Measurements from ENCODE around the gene APBB2. TPM values are rescaled to one million over a fixed set of nuclear protein-coding genes. Genes with fewer than 3 reads are reported as not detected.

APBB2 gene
- total and polyA plus RNA-seq, 2 of the 4 experiments (the other 2 are of a cell fraction) = 47.9 to 75.5 TPM

- Histone ChIP-seq H3K14ac (replicated peaks; ENCODE audit: low read depth, low read length) (no peak overlapping the region), H2BK20ac (ENCODE audit: low read depth, low read length) (no peak overlapping the region), H2BK5ac (ENCODE audit: low read depth, low read length, poor library complexity, severe bottlenecking) (no peak overlapping the region), H3K4ac (ENCODE audit: low read depth, low read length) (no peak overlapping the region), H3K23ac (ENCODE audit: low read depth, low read length) (no peak overlapping the region), H3K4me3 (ENCODE audit: insufficient read depth, low read depth, low read length) (no peak overlapping the region), H4K8ac (ENCODE audit: low read depth in 2 of 2, low read length in 2 of 2) (no peak overlapping the region), H3K9ac (ENCODE audit: low read depth, low read length) (no peak overlapping the region), H4K91ac (ENCODE audit: insufficient read depth, low read depth, low read length) (no peak overlapping the region), H3K4me1 (ENCODE audit: control insufficient read depth, insufficient read depth, low read length) (no peaks in the 10 kb centered on the region), H4K5ac (ENCODE audit: low read depth, low read length) (no peak overlapping the region), H2AK5ac (ENCODE audit: low read depth, low read length) (no peak overlapping the region), H2AFZ (replicated peaks; ENCODE audit: low read length, poor library complexity) (no peak overlapping the region), H3K9me1 (ENCODE audit: insufficient read depth, low read length) (no peaks in the 10 kb centered on the region; the same call in 1 of the 2 replicates), H2BK120ac (ENCODE audit: low read depth, low read length) (no peak overlapping the region), H3K27me3 (ENCODE audit: control insufficient read depth, insufficient read depth, low read length) (peaks cover 2% of the 10 kb centered on the region; the same call in 1 of the 2 replicates), H3K9me3 (ENCODE audit: control insufficient read depth, insufficient read depth, low read length) (no peaks in the 10 kb centered on the region), H3K36me3 (ENCODE audit: control insufficient read depth, insufficient read depth, low read length) (no peaks in the 10 kb centered on the region), H3K79me1 (ENCODE audit: low read depth in 1 of 2, low read length in 2 of 2) (no peaks in the 10 kb centered on the region), H3K56ac (ENCODE audit: extremely low read depth, insufficient read depth, low read length) (no peak overlapping the region), H3K18ac (ENCODE audit: low read depth, low read length) (no peak overlapping the region), H2BK15ac (ENCODE audit: low read depth, low read length) (no peak overlapping the region), H3K4me2 (ENCODE audit: low read depth, low read length) (no peak overlapping the region), H3K27ac (ENCODE audit: insufficient read depth, low read length) (no peak overlapping the region), H2AK9ac (replicated peaks; ENCODE audit: low read depth, low read length, poor library complexity) (no peak overlapping the region), H4K20me1 (ENCODE audit: insufficient read depth, low read length) (no peaks in the 10 kb centered on the region)
- TF ChIP-seq CHD1 (IDR thresholded peaks at IDR 0.05; ENCODE audit: low read depth, low read length) (no peak), POLR2A (IDR thresholded peaks at IDR 0.05; ENCODE audit: low read depth, low read length) (no peak), RFX5 (IDR thresholded peaks at IDR 0.05; ENCODE audit: low read depth, low read length) (no peak), MXI1 (IDR thresholded peaks at IDR 0.05; ENCODE audit: borderline replicate concordance, low read depth, low read length) (no peak), CEBPB (IDR thresholded peaks at IDR 0.05; ENCODE audit: low read depth, low read length) (no peak), RCOR1 (IDR thresholded peaks at IDR 0.05; ENCODE audit: insufficient replicate concordance, low read length) (no peak), BHLHE40 (IDR thresholded peaks at IDR 0.05; ENCODE audit: low read depth, low read length) (no peak), FOS (IDR thresholded peaks at IDR 0.05; ENCODE audit: low read depth, low read length) (no peak), ELK1 (IDR thresholded peaks at IDR 0.05; ENCODE audit: borderline replicate concordance, low read depth, low read length) (no peak), NFE2L2 (IDR thresholded peaks at IDR 0.05; ENCODE audit: low read depth, low read length) (no peak), USF2 (IDR thresholded peaks at IDR 0.05; ENCODE audit: low read depth, low read length) (no peak), MAFK (IDR thresholded peaks at IDR 0.05; ENCODE audit: low read depth, low read length) (no peak), CTCF (conservative IDR thresholded peaks at IDR 0.05; ENCODE audit: low read depth, low read length) (no peak), MAZ (IDR thresholded peaks at IDR 0.05; ENCODE audit: borderline replicate concordance, low read depth, low read length) (no peak), RAD21 (IDR thresholded peaks at IDR 0.05; ENCODE audit: low read length) (no peak)
- ATAC-seq (ENCODE audit: low read depth) = no peak
- POLR2A ChIA-PET (ENCODE audit: unreplicated experiment) = no interaction called here
- WGBS, 2 experiments (ENCODE audit: extremely low coverage in 2 of 2, insufficient read length in 1 of 2) = no CpG with 5 or more reads among the region's 4 CpGs
- DNase-seq = no peak
- dilution Hi-C loops (cut with HindIII; ENCODE audit: low sequenced_read_pairs, unreplicated experiment) (no loop called here), intact Hi-C loops (cut with micrococcal nuclease) (no loop called here), in situ Hi-C loops (cut with MboI; ENCODE audit: low sequenced_read_pairs) (no loop called here)
- CTCF ChIA-PET = interaction anchor here (1.1 kb wide), 1 partner anchor 297 kb away, joined by 4 read pairs; no protein-coding TSS in a partner anchor
- no TSS peak for BruUV-seq (replicated peaks)
Observed at GRCh38 chr4:41221850-41222645, 7.7 kb upstream of the APBB2 start.

Data from IMR-90 (cell line).